Astrocyte (in vitro differentiated cells and primary cell): ENCODE results near the gene PPM1E. TPM values are rescaled to one million over a fixed set of nuclear protein-coding genes. Genes with fewer than 3 reads are reported as not detected.

Experiments
- DNase-seq: peaks from one replicate; pipeline ENCODE4 v3.0.0-alpha.2; 2010; ENCODE audit warnings: low read depth
- FAIRE-seq: peaks from 2 replicates; lab custom pipeline; 2011; peaks lifted over from hg19 to GRCh38; lab: Jason Lieb, UNC
- H2AFZ ChIP-seq: 2 replicates; pipeline ENCODE4 v1.6.0; 2012; ENCODE audit warnings: low read depth, low read length, inconsistent platforms
- H3K27ac ChIP-seq: 2 replicates; pipeline ENCODE4 v1.5.1; 2011; ENCODE audit warnings: low read depth, low read length, inconsistent platforms
- H3K27me3 ChIP-seq: 2 replicates; pipeline ENCODE4 v1.6.0; 2011; ENCODE audit warnings: low read length, inconsistent platforms; ENCODE audit not compliant: insufficient read depth
- H3K36me3 ChIP-seq: 2 replicates; pipeline ENCODE4 v1.5.1; 2011; ENCODE audit warnings: low read length, inconsistent platforms; ENCODE audit not compliant: insufficient read depth
- H3K4me1 ChIP-seq: 2 replicates; pipeline ENCODE4 v1.5.1; 2011; ENCODE audit warnings: low read length, inconsistent platforms; ENCODE audit not compliant: insufficient read depth
- H3K4me2 ChIP-seq: 2 replicates; pipeline ENCODE4 v1.6.0; 2012; ENCODE audit warnings: low read length, inconsistent platforms
- H3K4me3 ChIP-seq: 2 replicates; pipeline ENCODE4 v1.5.1; 2011; ENCODE audit warnings: low read depth, mild to moderate bottlenecking, low read length, inconsistent platforms; ENCODE audit not compliant: insufficient read depth
- H3K79me2 ChIP-seq: 2 replicates; pipeline ENCODE4 v1.6.0; 2012; ENCODE audit warnings: mild to moderate bottlenecking, low read length, inconsistent platforms; ENCODE audit not compliant: insufficient read depth
- H3K9ac ChIP-seq: 2 replicates; pipeline ENCODE4 v1.6.0; 2012; ENCODE audit warnings: mild to moderate bottlenecking, low read length, inconsistent platforms
- H3K9me3 ChIP-seq: 2 replicates; pipeline ENCODE4 v1.5.1; 2012; ENCODE audit warnings: low read depth, mild to moderate bottlenecking, low read length, inconsistent platforms; ENCODE audit not compliant: insufficient read depth
- H4K20me1 ChIP-seq: 2 replicates; pipeline ENCODE4 v1.6.0; 2012; ENCODE audit warnings: low read length, inconsistent platforms; ENCODE audit not compliant: insufficient read depth
- H3K27ac Mint-ChIP-seq: one replicate; pipeline ENCODE4 v1.8.0; 2021; ENCODE audit warnings: mild to moderate bottlenecking, mixed read lengths; ENCODE audit not compliant: unreplicated experiment
- H3K27me3 Mint-ChIP-seq: one replicate; pipeline ENCODE4 v1.8.0; 2021; ENCODE audit warnings: low read depth, mixed read lengths; ENCODE audit not compliant: unreplicated experiment
- H3K36me3 Mint-ChIP-seq: one replicate; pipeline ENCODE4 v1.8.0; 2021; ENCODE audit warnings: low read depth, mixed read lengths; ENCODE audit not compliant: unreplicated experiment
- H3K4me1 Mint-ChIP-seq: one replicate; pipeline ENCODE4 v1.8.0; 2021; ENCODE audit warnings: low read depth, mixed read lengths; ENCODE audit not compliant: unreplicated experiment
- H3K4me3 Mint-ChIP-seq: one replicate; pipeline ENCODE4 v1.8.0; 2021; ENCODE audit warnings: mild to moderate bottlenecking, moderate library complexity, mixed read lengths; ENCODE audit not compliant: unreplicated experiment
- H3K9me3 Mint-ChIP-seq: one replicate; pipeline ENCODE4 v1.8.0; 2021; ENCODE audit warnings: mild to moderate bottlenecking, mixed read lengths; ENCODE audit not compliant: unreplicated experiment
- EZH2 ChIP-seq: IDR thresholded peaks from 2 replicates; pipeline ENCODE4 v1.6.1; 2012; ENCODE audit warnings: mild to moderate bottlenecking, low read length, inconsistent platforms; ENCODE audit not compliant: insufficient read depth
- total RNA-seq: library from RNA; stranded (reverse); gene quantifications from 2 replicates; pipeline ENCODE4 v1.2.1, GENCODE V29; 2021
- TF ChIP-seq, protein P1 (sequence below): IDR thresholded peaks from 2 replicates; pipeline ENCODE4 v1.5.1; 2011; ENCODE audit warnings: low read depth, mild to moderate bottlenecking, inconsistent platforms, low read length, moderate library complexity; ENCODE audit not compliant: insufficient read depth

The PPM1E gene
- total RNA-seq, 1 donor from 2014 or later, result 0.79 TPM

- Mint-ChIP-seq H3K4me1 (no peaks in the 10 kb centered on the region), H3K4me3 (no peak overlapping the region), H3K27ac (no peak overlapping the region), H3K9me3 (peaks cover 6% of the 10 kb centered on the region), H3K27me3 (no peaks in the 10 kb centered on the region), H3K36me3 (no peaks in the 10 kb centered on the region)
- Histone ChIP-seq H3K4me2 (no peak overlapping the region), H3K27me3 (peaks cover 2% of the 10 kb centered on the region), H3K27ac (no peak overlapping the region), H3K9ac (no peak overlapping the region), H3K79me2 (no peaks in the 10 kb centered on the region), H2AFZ (no peak overlapping the region), H3K4me3 (no peak overlapping the region), H3K4me1 (no peaks in the 10 kb centered on the region), H3K36me3 (no peaks in the 10 kb centered on the region), H4K20me1 (no peaks in the 10 kb centered on the region), H3K9me3 (no peaks in the 10 kb centered on the region)
- FAIRE-seq, result no peak
- no peak for DNase-seq
- TF ChIP-seq EZH2, result no peak
- TF ChIP-seq, protein P1, sequence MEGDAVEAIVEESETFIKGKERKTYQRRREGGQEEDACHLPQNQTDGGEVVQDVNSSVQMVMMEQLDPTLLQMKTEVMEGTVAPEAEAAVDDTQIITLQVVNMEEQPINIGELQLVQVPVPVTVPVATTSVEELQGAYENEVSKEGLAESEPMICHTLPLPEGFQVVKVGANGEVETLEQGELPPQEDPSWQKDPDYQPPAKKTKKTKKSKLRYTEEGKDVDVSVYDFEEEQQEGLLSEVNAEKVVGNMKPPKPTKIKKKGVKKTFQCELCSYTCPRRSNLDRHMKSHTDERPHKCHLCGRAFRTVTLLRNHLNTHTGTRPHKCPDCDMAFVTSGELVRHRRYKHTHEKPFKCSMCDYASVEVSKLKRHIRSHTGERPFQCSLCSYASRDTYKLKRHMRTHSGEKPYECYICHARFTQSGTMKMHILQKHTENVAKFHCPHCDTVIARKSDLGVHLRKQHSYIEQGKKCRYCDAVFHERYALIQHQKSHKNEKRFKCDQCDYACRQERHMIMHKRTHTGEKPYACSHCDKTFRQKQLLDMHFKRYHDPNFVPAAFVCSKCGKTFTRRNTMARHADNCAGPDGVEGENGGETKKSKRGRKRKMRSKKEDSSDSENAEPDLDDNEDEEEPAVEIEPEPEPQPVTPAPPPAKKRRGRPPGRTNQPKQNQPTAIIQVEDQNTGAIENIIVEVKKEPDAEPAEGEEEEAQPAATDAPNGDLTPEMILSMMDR, result no peak
Observed at GRCh38 chr17:58917228-58917627, 161.6 kb downstream of the PPM1E start.

DNA sequence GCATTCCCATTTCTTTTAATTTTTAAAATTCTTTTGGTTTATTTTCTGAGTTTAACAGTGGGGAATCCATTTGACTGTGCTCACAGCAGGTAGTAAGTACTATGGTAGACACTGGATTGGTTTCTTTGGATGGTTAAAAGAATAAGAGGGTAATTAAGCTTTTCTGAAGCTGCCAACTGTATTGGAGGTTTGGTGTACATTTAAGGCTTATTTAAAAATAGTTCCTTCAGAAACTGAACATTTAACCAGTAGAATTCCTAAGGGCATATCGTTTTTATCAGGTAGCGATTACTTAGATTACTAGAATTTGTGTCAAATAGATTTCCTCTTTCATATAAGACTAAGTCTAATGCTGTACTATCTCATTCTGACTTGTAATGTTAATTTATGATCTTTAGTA, 162.4 kb downstream of the PPM1E start:
- no peaks in the 10 kb centered on the region for H3K9me3 ChIP-seq
- peak; percentile 5 for FAIRE-seq
- H3K4me3 ChIP-seq, result no peak overlapping the region
- H3K27me3 ChIP-seq, result peaks cover 2% of the 10 kb centered on the region
- no peak overlapping the region for H3K4me3 Mint-ChIP-seq
- H3K36me3 ChIP-seq, result no peaks in the 10 kb centered on the region
- no peaks in the 10 kb centered on the region for H4K20me1 ChIP-seq
- H3K4me1 Mint-ChIP-seq, result no peaks in the 10 kb centered on the region
- H3K9me3 Mint-ChIP-seq, result peaks cover 2% of the 10 kb centered on the region
- TF ChIP-seq EZH2, result no peak
- TF ChIP-seq, protein P1, result no peak
- no peaks in the 10 kb centered on the region for H3K4me1 ChIP-seq
- H3K4me2 ChIP-seq, result no peak overlapping the region
- no peaks in the 10 kb centered on the region for H3K27me3 Mint-ChIP-seq
- H2AFZ ChIP-seq, result no peak overlapping the region
- H3K27ac Mint-ChIP-seq, result no peak overlapping the region
- H3K9ac ChIP-seq, result no peak overlapping the region
- DNase-seq, result no peak
- no peak overlapping the region for H3K27ac ChIP-seq
- H3K36me3 Mint-ChIP-seq, result no peaks in the 10 kb centered on the region
- H3K79me2 ChIP-seq, result no peaks in the 10 kb centered on the region

GRCh38 chr17:58918884-58919283, 163.2 kb downstream of the PPM1E start:
- Histone ChIP-seq H2AFZ (no peak overlapping the region), H3K9me3 (no peaks in the 10 kb centered on the region), H3K79me2 (no peaks in the 10 kb centered on the region), H3K9ac (no peak overlapping the region), H3K4me2 (no peak overlapping the region), H3K4me3 (no peak overlapping the region), H3K36me3 (no peaks in the 10 kb centered on the region), H3K4me1 (no peaks in the 10 kb centered on the region), H3K27ac (no peak overlapping the region), H4K20me1 (no peaks in the 10 kb centered on the region), H3K27me3 (peaks cover 2% of the 10 kb centered on the region)
- H3K36me3 Mint-ChIP-seq, result no peaks in the 10 kb centered on the region
- no peaks in the 10 kb centered on the region for H3K27me3 Mint-ChIP-seq
- no peak overlapping the region for H3K27ac Mint-ChIP-seq
- no peak for TF ChIP-seq EZH2
- TF ChIP-seq, protein P1, result no peak
- no peak for FAIRE-seq
- peaks cover 2% of the 10 kb centered on the region for H3K9me3 Mint-ChIP-seq
- no peaks in the 10 kb centered on the region for H3K4me1 Mint-ChIP-seq
- H3K4me3 Mint-ChIP-seq, result no peak overlapping the region
- DNase-seq, result no peak
